Central memory CD8-positive, alpha-beta T cell (primary cell): Measurements from ENCODE around the gene SV2B.

Experiments
- ATAC-seq: fragments of 150-1000 bp; cut with Tn5 transposase; replicated peaks from 2 replicates; pipeline ENCODE4 v1.10.0; 2022; ENCODE audit warnings: mild to moderate bottlenecking, moderate FRiP score, moderate number of reproducible peaks; ENCODE audit not compliant: poor library complexity, severe bottlenecking; ENCODE audit errors: extremely low read depth
- DNase-seq, 2 donors: peaks; one replicate each; pipeline ENCODE4 v3.0.0; 2021; ENCODE audit warnings: low spot score in 2 of 2
- H3K27ac Mint-ChIP-seq: one replicate; pipeline ENCODE4 v1.8.0; 2022; ENCODE audit warnings: low read depth, mild to moderate bottlenecking, moderate library complexity, mixed read lengths
- H3K27me3 Mint-ChIP-seq: one replicate; pipeline ENCODE4 v1.8.0; 2022; ENCODE audit warnings: mixed read lengths
- H3K36me3 Mint-ChIP-seq: one replicate; pipeline ENCODE4 v1.8.0; 2022; ENCODE audit warnings: mild to moderate bottlenecking, moderate library complexity, mixed read lengths; ENCODE audit not compliant: insufficient read depth
- H3K4me1 Mint-ChIP-seq: one replicate; pipeline ENCODE4 v1.8.0; 2022; ENCODE audit warnings: mixed read lengths
- H3K4me3 Mint-ChIP-seq: one replicate; pipeline ENCODE4 v1.8.0; 2022; ENCODE audit warnings: mild to moderate bottlenecking, moderate library complexity, mixed read lengths
- H3K9me3 Mint-ChIP-seq: one replicate; pipeline ENCODE4 v1.8.0; 2022; ENCODE audit warnings: mixed read lengths

The SV2B gene

DNA sequence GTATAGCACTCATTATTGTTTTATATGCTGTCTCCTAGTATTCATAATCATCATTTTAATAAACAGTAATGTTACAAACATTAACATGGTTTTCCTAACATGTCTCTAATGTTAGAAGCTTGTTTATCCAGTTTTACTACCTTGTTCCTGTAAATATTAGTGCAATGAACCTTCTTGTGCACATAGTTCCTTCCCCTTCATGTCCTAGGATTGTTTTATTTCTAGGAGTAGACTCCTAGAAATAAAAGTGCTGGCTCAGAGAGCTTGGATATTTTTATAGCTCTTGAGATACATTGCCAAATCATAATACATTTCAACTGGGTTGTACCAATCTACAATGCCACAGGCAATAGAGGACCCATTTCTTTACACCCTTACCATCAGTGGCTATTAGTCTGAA lies 161.3 kb downstream of the SV2B start:
- Mint-ChIP-seq H3K9me3 (no peaks in the 10 kb centered on the region), H3K4me3 (no peak overlapping the region), H3K4me1 (no peaks in the 10 kb centered on the region), H3K27me3 (peaks cover 27% of the 10 kb centered on the region), H3K36me3 (no peaks in the 10 kb centered on the region), H3K27ac (no peak overlapping the region)
- ATAC-seq (no peak), DNase-seq (no peak)

DNA sequence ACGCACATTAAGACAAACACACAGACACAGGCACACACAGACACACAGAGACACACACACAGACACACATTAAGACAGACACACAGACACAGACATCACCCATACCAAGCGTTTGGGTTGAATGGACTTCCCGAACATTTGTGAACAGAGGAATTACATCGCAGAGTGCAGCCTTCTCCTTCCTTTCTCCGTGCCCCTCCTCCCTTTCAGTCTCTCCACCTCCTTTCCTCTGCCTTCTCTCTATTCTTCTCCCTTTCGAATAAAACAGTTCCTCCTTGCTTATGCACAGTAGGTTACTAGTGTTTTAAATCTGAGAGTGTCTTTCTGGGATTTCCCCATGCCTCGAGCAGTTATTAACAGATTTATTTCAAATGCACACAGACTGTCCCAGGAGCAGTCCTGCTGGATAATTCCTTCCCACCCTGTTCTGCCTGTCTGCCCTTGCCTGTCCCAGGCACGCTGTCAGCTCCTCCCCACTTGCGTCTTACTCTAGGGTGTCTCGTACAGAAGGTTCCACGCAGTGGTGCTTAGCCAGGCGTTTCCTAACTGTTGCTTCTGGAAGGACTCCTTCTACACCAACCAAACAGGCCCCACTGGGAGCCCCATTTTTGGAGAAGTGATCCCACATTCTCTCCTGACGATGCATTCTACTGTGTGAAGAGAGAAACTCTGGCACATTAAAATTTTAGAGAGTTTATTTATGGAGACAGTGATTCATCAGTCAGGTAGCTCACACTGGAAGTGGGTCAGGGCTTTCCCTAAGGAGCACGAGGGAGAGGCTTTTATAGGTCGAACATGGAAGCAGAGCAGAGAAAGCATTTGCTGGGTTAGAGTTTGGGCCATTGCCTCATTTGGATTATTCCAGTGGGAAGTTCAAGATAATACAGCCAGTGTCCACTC lies 163.8 kb downstream of the SV2B start:
- H3K27ac Mint-ChIP-seq, result no peak overlapping the region
- DNase-seq (no peak), ATAC-seq (no peak)
- peaks cover 14% of the 10 kb centered on the region for H3K27me3 Mint-ChIP-seq
- no peaks in the 10 kb centered on the region for H3K9me3 Mint-ChIP-seq
- H3K36me3 Mint-ChIP-seq, result no peaks in the 10 kb centered on the region
- no peaks in the 10 kb centered on the region for H3K4me1 Mint-ChIP-seq
- H3K4me3 Mint-ChIP-seq, result no peak overlapping the region

DNA sequence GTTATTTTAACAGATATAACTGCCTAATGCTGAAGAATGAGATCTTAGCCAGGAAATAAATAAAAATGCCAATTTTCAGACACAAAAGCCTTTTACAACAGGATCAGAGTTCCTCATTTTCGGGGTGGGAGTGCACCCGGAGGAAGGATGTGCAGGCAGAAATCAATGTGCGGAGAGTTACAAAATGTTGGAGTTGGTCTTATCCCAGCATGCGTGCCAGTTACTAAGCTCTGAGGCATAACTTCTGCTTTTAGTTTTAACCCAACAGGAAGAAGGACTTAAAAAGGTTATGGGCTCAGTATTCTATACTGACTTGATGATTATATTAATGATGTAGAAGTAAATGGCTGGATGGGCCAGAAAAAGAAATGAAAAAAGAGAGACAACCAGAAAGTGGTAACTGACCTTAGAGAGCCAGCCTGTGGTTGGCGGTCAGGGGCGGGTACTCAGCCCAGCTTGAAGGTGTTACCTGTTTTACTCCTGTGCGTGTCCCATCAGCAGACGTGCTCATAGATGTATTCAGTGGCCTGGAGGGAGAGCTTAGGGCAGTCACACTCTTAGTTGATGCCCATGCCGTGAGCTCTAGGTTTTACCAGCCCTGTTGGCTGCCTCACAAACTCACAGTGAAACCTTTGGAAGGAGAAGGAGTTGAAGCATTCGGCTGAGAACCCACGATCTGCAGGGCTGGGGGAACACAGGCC lies 164.7 kb downstream of the SV2B start:
- Mint-ChIP-seq H3K4me1 (no peaks in the 10 kb centered on the region), H3K27ac (no peak overlapping the region), H3K36me3 (peaks cover 2% of the 10 kb centered on the region), H3K9me3 (no peaks in the 10 kb centered on the region), H3K4me3 (no peak overlapping the region), H3K27me3 (peaks cover 20% of the 10 kb centered on the region)
- ATAC-seq, result no peak
- no peak for DNase-seq

DNA sequence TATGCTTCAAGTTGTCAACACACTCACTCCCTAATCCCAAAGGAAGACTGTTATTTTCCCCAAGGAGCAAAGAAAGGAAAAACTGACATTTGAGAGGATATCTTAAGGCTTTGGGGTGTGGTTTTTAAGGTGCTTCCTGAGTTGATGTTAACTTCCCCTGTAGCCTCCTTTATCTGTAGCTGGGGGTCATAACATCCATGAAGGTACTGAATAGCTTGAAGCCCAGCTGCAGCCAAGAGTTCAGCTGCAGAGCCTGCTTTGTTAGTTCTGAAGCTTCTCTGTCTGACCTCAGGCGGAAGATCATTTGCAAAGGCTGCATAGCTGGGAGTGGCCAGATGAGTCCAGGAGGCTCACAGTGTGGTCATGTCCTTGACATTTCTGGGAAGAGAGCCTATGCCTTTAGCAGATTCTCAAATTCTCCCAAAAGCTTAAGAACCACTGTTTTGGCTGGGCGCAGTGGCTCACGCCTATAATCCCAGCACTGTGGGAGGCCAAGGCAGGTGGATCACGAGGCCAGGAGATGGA lies 165.4 kb downstream of the SV2B start:
- H3K9me3 Mint-ChIP-seq, result no peaks in the 10 kb centered on the region
- DNase-seq (no peak), ATAC-seq (no peak)
- peaks cover 22% of the 10 kb centered on the region for H3K27me3 Mint-ChIP-seq
- H3K27ac Mint-ChIP-seq, result no peak overlapping the region
- no peaks in the 10 kb centered on the region for H3K4me1 Mint-ChIP-seq
- peaks cover 2% of the 10 kb centered on the region for H3K36me3 Mint-ChIP-seq
- H3K4me3 Mint-ChIP-seq, result no peak overlapping the region

DNA sequence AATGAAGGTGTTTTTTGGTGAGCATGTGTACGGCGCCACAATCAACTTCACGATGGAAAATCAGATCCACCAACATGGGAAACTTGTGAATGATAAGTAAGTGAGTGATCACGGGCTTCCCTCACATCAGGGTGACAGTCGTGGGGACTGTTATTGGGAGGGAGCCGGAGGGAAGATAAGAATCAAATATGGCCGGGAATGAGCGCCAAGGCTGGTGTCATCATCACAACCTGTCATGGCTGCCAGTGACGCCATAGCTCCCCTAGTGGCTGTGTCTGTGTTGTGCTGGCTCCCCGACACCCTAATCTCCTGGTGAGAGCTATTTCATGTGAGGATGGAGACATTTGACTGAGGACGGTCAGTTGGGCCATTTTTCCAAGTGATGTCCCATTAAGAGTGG lies 168.5 kb downstream of the SV2B start:
- H3K27me3 Mint-ChIP-seq, result peaks cover 46% of the 10 kb centered on the region
- peaks cover 2% of the 10 kb centered on the region for H3K36me3 Mint-ChIP-seq
- DNase-seq (no peak), ATAC-seq (no peak)
- H3K4me1 Mint-ChIP-seq, result no peaks in the 10 kb centered on the region
- H3K27ac Mint-ChIP-seq, result no peak overlapping the region
- no peaks in the 10 kb centered on the region for H3K9me3 Mint-ChIP-seq
- no peak overlapping the region for H3K4me3 Mint-ChIP-seq

DNA sequence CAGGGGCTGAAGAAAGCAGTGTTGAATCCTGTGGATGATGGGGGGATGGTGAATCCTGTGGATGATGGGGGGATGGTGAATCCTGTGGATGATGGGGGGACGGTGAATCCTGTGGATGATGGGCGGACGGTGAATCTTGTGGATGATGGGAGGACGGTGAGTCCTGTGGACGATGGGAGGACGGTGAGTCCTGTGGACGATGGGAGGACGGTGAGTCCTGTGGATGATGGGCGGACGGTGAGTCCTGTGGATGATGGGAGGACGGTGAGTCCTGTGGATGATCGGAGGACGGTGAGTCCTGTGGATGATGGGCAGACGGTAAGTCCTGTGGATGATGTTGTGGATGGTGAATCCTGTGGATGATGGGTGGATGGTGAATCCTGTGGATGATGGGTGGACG lies 170.7 kb downstream of the SV2B start:
- DNase-seq, result no peak
- H3K4me3 Mint-ChIP-seq, result no peak overlapping the region
- no peaks in the 10 kb centered on the region for H3K9me3 Mint-ChIP-seq
- peaks cover 55% of the 10 kb centered on the region for H3K27me3 Mint-ChIP-seq
- no peaks in the 10 kb centered on the region for H3K4me1 Mint-ChIP-seq
- ATAC-seq, result no peak
- no peak overlapping the region for H3K27ac Mint-ChIP-seq
- peaks cover 2% of the 10 kb centered on the region for H3K36me3 Mint-ChIP-seq

DNA sequence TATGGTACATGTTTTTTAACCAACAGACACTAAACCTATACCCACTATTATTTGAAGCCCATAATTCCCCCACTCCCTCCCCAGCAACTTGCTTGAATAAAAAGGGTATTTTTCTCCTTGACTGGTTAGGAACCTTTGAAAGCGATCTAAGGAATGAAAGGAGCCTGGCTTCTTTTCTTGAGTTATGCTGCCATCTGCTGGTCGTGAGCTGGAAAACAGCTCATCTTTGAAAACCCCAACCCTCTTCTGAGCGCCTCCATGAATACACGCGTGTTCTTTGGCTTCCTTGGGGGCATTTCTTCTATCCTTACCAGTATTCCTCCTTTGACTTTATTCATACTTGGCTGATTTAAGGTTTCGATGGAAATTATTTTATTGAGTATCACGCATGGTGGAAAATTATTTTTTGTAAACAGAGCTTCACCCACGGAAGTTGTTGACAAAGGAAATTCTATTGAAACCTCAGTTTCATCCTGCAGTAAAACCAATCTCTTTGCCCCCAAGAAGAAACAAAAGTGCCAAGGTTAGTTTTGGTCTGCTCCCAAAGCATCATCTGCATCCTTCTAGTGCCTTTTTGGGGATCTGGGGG lies 171.6 kb downstream of the SV2B start:
- DNase-seq (peak; percentile 32 to 35), ATAC-seq (peak; percentile 56)
- H3K27me3 Mint-ChIP-seq, result peaks cover 64% of the 10 kb centered on the region
- H3K4me3 Mint-ChIP-seq, result no peak overlapping the region
- H3K36me3 Mint-ChIP-seq, result peaks cover 2% of the 10 kb centered on the region
- H3K4me1 Mint-ChIP-seq, result no peaks in the 10 kb centered on the region
- no peaks in the 10 kb centered on the region for H3K9me3 Mint-ChIP-seq
- H3K27ac Mint-ChIP-seq, result no peak overlapping the region

DNA sequence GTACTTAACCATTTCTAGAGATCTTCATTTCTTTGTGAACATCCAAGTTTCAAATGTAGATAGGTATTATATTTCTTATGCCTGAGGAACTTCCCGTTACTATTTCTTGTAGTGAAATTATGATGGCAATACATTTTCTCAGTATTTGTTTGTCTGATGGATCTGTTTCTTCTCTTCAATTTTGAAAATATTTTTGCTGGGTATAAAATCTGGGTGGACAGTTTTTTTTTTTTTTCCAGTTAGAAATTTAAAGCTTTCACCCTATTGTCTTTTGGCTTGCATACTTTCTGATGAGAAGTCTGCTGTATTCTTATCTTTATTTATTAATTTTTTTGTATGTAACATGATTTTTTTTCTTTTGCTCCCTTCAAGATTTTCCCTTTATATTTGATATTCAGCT lies 175.8 kb downstream of the SV2B start:
- DNase-seq (no peak), ATAC-seq (no peak)
- H3K27ac Mint-ChIP-seq, result no peak overlapping the region
- H3K4me3 Mint-ChIP-seq, result no peak overlapping the region
- H3K36me3 Mint-ChIP-seq, result no peaks in the 10 kb centered on the region
- no peaks in the 10 kb centered on the region for H3K9me3 Mint-ChIP-seq
- H3K4me1 Mint-ChIP-seq, result no peaks in the 10 kb centered on the region
- H3K27me3 Mint-ChIP-seq, result peaks cover 51% of the 10 kb centered on the region

DNA sequence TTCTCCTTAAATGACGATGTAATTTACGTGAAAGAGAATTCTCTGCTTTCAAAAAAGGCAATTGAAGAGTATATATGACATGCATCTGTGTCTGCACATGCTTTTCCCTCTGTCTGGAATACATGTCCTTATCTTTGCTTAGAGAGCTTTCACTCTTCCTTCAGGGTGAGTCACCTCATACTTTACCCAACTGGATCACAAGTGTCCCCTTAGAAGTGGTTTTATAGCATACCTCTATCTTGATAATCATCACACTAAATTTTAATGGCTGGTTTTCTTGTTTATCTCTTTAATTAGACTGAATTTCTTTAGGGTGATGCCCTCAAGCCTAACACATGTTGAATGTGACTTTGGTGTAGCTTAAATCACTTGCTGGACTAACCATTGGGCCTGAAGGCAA lies 178.9 kb downstream of the SV2B start:
- H3K9me3 Mint-ChIP-seq, result no peaks in the 10 kb centered on the region
- no peaks in the 10 kb centered on the region for H3K4me1 Mint-ChIP-seq
- no peak for DNase-seq
- ATAC-seq, result no peak
- no peaks in the 10 kb centered on the region for H3K36me3 Mint-ChIP-seq
- H3K27ac Mint-ChIP-seq, result no peak overlapping the region
- peaks cover 44% of the 10 kb centered on the region for H3K27me3 Mint-ChIP-seq
- no peak overlapping the region for H3K4me3 Mint-ChIP-seq

DNA sequence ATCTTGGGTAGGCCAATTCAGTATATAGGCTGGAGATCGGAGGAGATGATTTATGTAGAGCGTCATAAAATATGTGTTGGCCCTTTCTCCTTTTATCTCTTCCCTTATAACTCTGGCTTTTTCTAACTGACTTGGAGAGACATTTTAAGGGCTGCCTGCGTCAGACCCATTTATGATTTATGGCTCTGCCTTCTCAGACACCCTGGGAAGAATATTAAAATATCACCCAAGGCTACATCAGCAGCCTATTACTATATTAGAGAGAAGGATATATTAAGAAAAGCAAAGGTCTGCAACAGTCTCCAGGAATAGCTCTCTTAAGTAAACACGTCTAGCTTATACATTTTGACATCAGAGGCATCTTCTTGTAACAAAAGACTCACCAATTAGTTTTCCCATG lies 179.4 kb downstream of the SV2B start:
- H3K27me3 Mint-ChIP-seq, result peaks cover 48% of the 10 kb centered on the region
- no peak overlapping the region for H3K4me3 Mint-ChIP-seq
- H3K36me3 Mint-ChIP-seq, result no peaks in the 10 kb centered on the region
- no peaks in the 10 kb centered on the region for H3K4me1 Mint-ChIP-seq
- no peaks in the 10 kb centered on the region for H3K9me3 Mint-ChIP-seq
- H3K27ac Mint-ChIP-seq, result no peak overlapping the region
- no peak for ATAC-seq
- no peak for DNase-seq

DNA sequence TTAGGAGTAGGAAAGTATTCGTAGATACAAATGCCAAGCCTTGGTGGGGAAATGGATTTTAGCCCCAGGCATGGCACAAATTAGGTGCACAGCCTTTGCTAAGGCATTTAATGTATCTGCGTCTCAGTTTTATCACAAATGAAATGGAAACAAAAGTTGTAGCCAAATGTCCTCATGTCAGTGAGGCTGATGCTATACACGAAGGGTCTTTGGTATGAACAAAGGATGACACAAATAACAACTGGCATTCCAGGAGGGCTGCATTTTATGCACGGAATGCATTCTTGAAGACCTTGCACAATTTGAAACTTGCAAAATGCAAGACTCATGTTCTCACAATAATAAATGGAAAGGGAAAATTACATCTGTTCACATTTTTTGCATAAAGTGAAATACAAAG lies 181.9 kb downstream of the SV2B start:
- Mint-ChIP-seq H3K36me3 (no peaks in the 10 kb centered on the region), H3K4me1 (no peaks in the 10 kb centered on the region), H3K27me3 (peaks cover 31% of the 10 kb centered on the region), H3K9me3 (no peaks in the 10 kb centered on the region), H3K27ac (no peak overlapping the region), H3K4me3 (no peak overlapping the region)
- DNase-seq (no peak), ATAC-seq (no peak)

DNA sequence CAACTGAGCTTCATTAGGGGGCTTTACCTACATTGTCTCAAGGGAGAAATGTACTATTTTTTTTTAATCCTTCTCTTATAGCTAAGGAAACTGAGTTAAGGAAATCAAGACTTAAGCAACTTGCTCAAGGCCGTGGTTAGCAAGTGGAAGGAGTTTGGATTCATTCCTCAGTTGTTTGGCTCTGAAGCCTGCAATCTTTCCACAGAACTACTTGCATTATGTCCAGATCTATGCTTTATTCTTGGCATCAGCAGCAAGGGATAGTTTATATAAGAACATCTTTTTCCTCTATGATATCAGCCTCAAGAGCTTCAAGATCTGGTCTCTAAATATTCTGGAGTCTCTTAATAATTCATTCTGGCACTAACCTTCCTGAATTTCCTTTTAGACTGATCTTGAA lies 182.4 kb downstream of the SV2B start:
- ATAC-seq, result no peak
- H3K9me3 Mint-ChIP-seq, result no peaks in the 10 kb centered on the region
- no peak overlapping the region for H3K4me3 Mint-ChIP-seq
- H3K27ac Mint-ChIP-seq, result no peak overlapping the region
- DNase-seq, result no peak
- no peaks in the 10 kb centered on the region for H3K36me3 Mint-ChIP-seq
- H3K27me3 Mint-ChIP-seq, result peaks cover 31% of the 10 kb centered on the region
- no peaks in the 10 kb centered on the region for H3K4me1 Mint-ChIP-seq

DNA sequence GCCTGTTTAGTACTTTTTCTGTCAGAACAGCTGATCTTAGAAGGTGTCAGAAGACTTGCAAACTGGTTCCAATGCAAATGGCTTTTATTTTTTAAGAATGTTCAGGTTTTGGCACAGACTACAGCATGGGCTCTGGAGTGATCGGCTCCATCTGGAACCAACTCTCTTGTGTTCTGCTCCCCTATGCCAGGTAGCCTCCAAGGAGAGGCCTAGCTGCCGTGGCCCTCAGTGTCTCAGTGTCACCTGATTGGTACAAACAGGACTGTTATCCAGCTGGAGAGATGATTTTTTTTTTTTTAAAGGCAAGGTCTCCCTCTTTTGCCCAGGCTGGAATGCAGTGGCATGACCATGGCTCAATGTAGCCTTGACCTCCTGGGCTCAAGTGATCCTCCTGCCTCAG lies 183.1 kb downstream of the SV2B start:
- ATAC-seq, result no peak
- H3K27me3 Mint-ChIP-seq, result peaks cover 33% of the 10 kb centered on the region
- H3K27ac Mint-ChIP-seq, result no peak overlapping the region
- H3K9me3 Mint-ChIP-seq, result no peaks in the 10 kb centered on the region
- no peak for DNase-seq
- no peaks in the 10 kb centered on the region for H3K4me1 Mint-ChIP-seq
- H3K36me3 Mint-ChIP-seq, result no peaks in the 10 kb centered on the region
- no peak overlapping the region for H3K4me3 Mint-ChIP-seq
